ENCODE measurements around the gene IQCK.

The IQCK gene

GRCh38 chr16:19884611-19885450 lies 166.8 kb downstream of the IQCK start, which contains the start of gene GPRC5B:
TSS of gene GPRC5B (minus strand) at chr16:19884848. CDS start at chr16:19872845, 12,003 bp downstream.
- CTCF ChIA-PET: interaction anchor here (0.5 to 1.4 kb wide), 3 partner anchors 283 to 289 kb away, joined by 3 to 5 read pairs (median 4); no protein-coding TSS in a partner anchor
- POLR2A ChIA-PET: interaction anchor here (1.2 to 1.7 kb wide), 3 partner anchors 15 to 166 kb away, joined by 3 to 6 read pairs (median 4); partner anchors contain the start of genes IQCK and KNOP1
- TF ChIP-seq L3MBTL2 (conservative IDR thresholded peaks at IDR 0.05) (0 out of 2 replicates have a peak, but pooled peaks have one; percentile 31), TARDBP (IDR thresholded peaks at IDR 0.05) (no peak), FOXK2 (IDR thresholded peaks at IDR 0.05) (no peak)

GRCh38 chr16:19885451-19886072 lies 167.5 kb downstream of the IQCK start:
- no peak for DNase-seq (ENCODE audit: extremely low spot score)
- TF ChIP-seq LEF1 (IDR thresholded peaks at IDR 0.05; ENCODE audit: borderline replicate concordance) (no peak), FOXM1 (IDR thresholded peaks at IDR 0.05; ENCODE audit: borderline replicate concordance) (no peak), ARNT (IDR thresholded peaks at IDR 0.05) (no peak), TARDBP (IDR thresholded peaks at IDR 0.05) (no peak), FOXK2 (IDR thresholded peaks at IDR 0.05) (no peak), BHLHE40 (IDR thresholded peaks at IDR 0.05; ENCODE audit: borderline replicate concordance) (no peak)
- ChIA-PET CTCF (interaction anchor here (1.3 to 1.4 kb wide), 3 partner anchors 13 to 285 kb away, joined by 3 to 16 read pairs (median 4); no protein-coding TSS in a partner anchor), POLR2A (interaction anchor here (1.2 kb wide), 1 partner anchor 162 kb away, joined by 3 read pairs; no protein-coding TSS in a partner anchor)

More at GRCh38 chr16:19884611-19885450, 166.8 kb downstream of the IQCK start, which contains the start of gene GPRC5B:
- peak; percentile 77 for DNase-seq (ENCODE audit: extremely low spot score)

GRCh38 chr16:19886073-19886941 lies 168.2 kb downstream of the IQCK start:
- CTCF ChIA-PET: interaction anchor here (0.6 to 1.4 kb wide), 12 partner anchors 13 to 498 kb away, joined by 3 to 16 read pairs (median 3); partner anchors contain the start of genes IQCK, KNOP1 and VPS35L
- TF ChIP-seq SP1 (IDR thresholded peaks at IDR 0.05) (no peak), SUZ12 (IDR thresholded peaks at IDR 0.05) (no peak), L3MBTL2 (conservative IDR thresholded peaks at IDR 0.05) (peak; percentile 89), CTBP1 (IDR thresholded peaks at IDR 0.05; ENCODE audit: borderline replicate concordance) (no peak), FOXM1 (IDR thresholded peaks at IDR 0.05; ENCODE audit: borderline replicate concordance) (no peak), ZNF384 (IDR thresholded peaks at IDR 0.05) (no peak), FOXA1 (IDR thresholded peaks at IDR 0.05) (no peak), ARNT (IDR thresholded peaks at IDR 0.05) (no peak), ELF4 (IDR thresholded peaks at IDR 0.05) (no peak)
- POLR2A ChIA-PET: no interaction called here
- peak; percentile 72 for DNase-seq (ENCODE audit: extremely low spot score)

- TF ChIP-seq CTBP1 (IDR thresholded peaks at IDR 0.05; ENCODE audit: borderline replicate concordance) (no peak), ZNF384 (IDR thresholded peaks at IDR 0.05) (no peak), HDGF (IDR thresholded peaks at IDR 0.05; ENCODE audit: borderline replicate concordance) (no peak), FOXK2 (IDR thresholded peaks at IDR 0.05) (no peak), ELF4 (IDR thresholded peaks at IDR 0.05) (no peak), SUZ12 (IDR thresholded peaks at IDR 0.05) (no peak), NFRKB (IDR thresholded peaks at IDR 0.05) (no peak)
- ChIA-PET CTCF (no interaction called here), POLR2A (no interaction called here)
- DNase-seq (ENCODE audit: extremely low spot score): no peak
These were observed 170.8 kb downstream of the IQCK start for GRCh38 chr16:19888834-19889233.

- ChIA-PET POLR2A (interaction anchor here (1.3 kb wide), 1 partner anchor 335 kb away, joined by 3 read pairs; the partner anchor contains the start of gene VPS35L), CTCF (no interaction called here)
- TF ChIP-seq FOXK2 (IDR thresholded peaks at IDR 0.05): no peak
- no peak for TF ChIP-seq HDGF (IDR thresholded peaks at IDR 0.05; ENCODE audit: borderline replicate concordance)
- TF ChIP-seq SP1 (IDR thresholded peaks at IDR 0.05): no peak
- no peak for TF ChIP-seq SUZ12 (IDR thresholded peaks at IDR 0.05)
- no peak for TF ChIP-seq L3MBTL2 (conservative IDR thresholded peaks at IDR 0.05)
- TF ChIP-seq ARNT (IDR thresholded peaks at IDR 0.05): no peak
- TF ChIP-seq FOXM1 (IDR thresholded peaks at IDR 0.05; ENCODE audit: borderline replicate concordance): no peak
- no peak for DNase-seq (ENCODE audit: extremely low spot score)
These were observed 172.8 kb downstream of the IQCK start for GRCh38 chr16:19890901-19891300.

- no peak for TF ChIP-seq FOXM1 (IDR thresholded peaks at IDR 0.05; ENCODE audit: borderline replicate concordance)
- TF ChIP-seq ZNF384 (IDR thresholded peaks at IDR 0.05): no peak
- TF ChIP-seq L3MBTL2 (conservative IDR thresholded peaks at IDR 0.05): no peak
- TF ChIP-seq FOXK2 (IDR thresholded peaks at IDR 0.05): no peak
- TF ChIP-seq ELF4 (IDR thresholded peaks at IDR 0.05): no peak
- POLR2A ChIA-PET: no interaction called here
- no peak for DNase-seq (ENCODE audit: extremely low spot score)
- CTCF ChIA-PET: no interaction called here
These were observed 174.8 kb downstream of the IQCK start for GRCh38 chr16:19892902-19893301.

GRCh38 chr16:19894586-19894985 lies 176.5 kb downstream of the IQCK start:
- no peak for DNase-seq (ENCODE audit: extremely low spot score)
- TF ChIP-seq L3MBTL2 (conservative IDR thresholded peaks at IDR 0.05): no peak
- no peak for TF ChIP-seq LEF1 (IDR thresholded peaks at IDR 0.05; ENCODE audit: borderline replicate concordance)
- no peak for TF ChIP-seq PKNOX1 (IDR thresholded peaks at IDR 0.05)
- no peak for TF ChIP-seq FOXK2 (IDR thresholded peaks at IDR 0.05)
- no peak for TF ChIP-seq SP1 (IDR thresholded peaks at IDR 0.05)
- no peak for TF ChIP-seq BHLHE40 (IDR thresholded peaks at IDR 0.05; ENCODE audit: borderline replicate concordance)
- TF ChIP-seq FOXM1 (IDR thresholded peaks at IDR 0.05; ENCODE audit: borderline replicate concordance): no peak
- TF ChIP-seq ELF4 (IDR thresholded peaks at IDR 0.05): no peak
- no peak for TF ChIP-seq SUZ12 (IDR thresholded peaks at IDR 0.05)
- TF ChIP-seq CTBP1 (IDR thresholded peaks at IDR 0.05; ENCODE audit: borderline replicate concordance): no peak
- TF ChIP-seq NFRKB (IDR thresholded peaks at IDR 0.05): no peak
- no peak for TF ChIP-seq HDGF (IDR thresholded peaks at IDR 0.05; ENCODE audit: borderline replicate concordance)
- no peak for TF ChIP-seq FOXA1 (IDR thresholded peaks at IDR 0.05)
- no peak for TF ChIP-seq ZNF384 (IDR thresholded peaks at IDR 0.05)
- TF ChIP-seq ARNT (IDR thresholded peaks at IDR 0.05): no peak
- ChIA-PET CTCF (interaction anchor here (0.6 kb wide), 1 partner anchor 13 kb away, joined by 3 read pairs; no protein-coding TSS in a partner anchor), POLR2A (no interaction called here)
